ENCODE measurements around the gene AXL.

AXL gene

DNA sequence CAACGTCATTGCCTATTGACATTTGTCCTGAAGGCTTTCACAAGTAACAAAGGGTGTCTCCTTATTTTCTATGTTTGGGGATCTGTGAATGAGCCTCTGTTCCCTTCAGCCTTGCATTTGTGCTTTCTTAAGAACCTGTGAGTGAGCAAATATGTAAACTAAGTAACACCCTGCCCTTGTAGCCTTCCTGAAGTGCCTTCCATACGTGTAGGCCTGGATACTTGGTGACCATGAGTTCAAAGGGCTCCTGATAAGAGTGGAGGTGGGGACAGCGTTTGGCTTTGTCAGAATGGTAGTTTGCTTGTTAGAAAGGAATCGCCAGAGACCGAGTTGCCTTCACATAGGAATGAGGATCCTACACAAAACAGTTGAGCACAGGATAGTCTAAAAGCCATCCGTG lies 76.5 kb downstream of the AXL start:
- TF ChIP-seq, protein P1, sequence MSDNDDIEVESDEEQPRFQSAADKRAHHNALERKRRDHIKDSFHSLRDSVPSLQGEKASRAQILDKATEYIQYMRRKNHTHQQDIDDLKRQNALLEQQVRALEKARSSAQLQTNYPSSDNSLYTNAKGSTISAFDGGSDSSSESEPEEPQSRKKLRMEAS (IDR thresholded peaks at IDR 0.05) = no peak
- TF ChIP-seq, protein P2, sequence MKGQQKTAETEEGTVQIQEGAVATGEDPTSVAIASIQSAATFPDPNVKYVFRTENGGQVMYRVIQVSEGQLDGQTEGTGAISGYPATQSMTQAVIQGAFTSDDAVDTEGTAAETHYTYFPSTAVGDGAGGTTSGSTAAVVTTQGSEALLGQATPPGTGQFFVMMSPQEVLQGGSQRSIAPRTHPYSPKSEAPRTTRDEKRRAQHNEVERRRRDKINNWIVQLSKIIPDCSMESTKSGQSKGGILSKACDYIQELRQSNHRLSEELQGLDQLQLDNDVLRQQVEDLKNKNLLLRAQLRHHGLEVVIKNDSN (IDR thresholded peaks at IDR 0.05) = no peak
- no peak for TF ChIP-seq TCF12 (IDR thresholded peaks at IDR 0.05; ENCODE audit: low read depth)
- TF ChIP-seq, protein P3, sequence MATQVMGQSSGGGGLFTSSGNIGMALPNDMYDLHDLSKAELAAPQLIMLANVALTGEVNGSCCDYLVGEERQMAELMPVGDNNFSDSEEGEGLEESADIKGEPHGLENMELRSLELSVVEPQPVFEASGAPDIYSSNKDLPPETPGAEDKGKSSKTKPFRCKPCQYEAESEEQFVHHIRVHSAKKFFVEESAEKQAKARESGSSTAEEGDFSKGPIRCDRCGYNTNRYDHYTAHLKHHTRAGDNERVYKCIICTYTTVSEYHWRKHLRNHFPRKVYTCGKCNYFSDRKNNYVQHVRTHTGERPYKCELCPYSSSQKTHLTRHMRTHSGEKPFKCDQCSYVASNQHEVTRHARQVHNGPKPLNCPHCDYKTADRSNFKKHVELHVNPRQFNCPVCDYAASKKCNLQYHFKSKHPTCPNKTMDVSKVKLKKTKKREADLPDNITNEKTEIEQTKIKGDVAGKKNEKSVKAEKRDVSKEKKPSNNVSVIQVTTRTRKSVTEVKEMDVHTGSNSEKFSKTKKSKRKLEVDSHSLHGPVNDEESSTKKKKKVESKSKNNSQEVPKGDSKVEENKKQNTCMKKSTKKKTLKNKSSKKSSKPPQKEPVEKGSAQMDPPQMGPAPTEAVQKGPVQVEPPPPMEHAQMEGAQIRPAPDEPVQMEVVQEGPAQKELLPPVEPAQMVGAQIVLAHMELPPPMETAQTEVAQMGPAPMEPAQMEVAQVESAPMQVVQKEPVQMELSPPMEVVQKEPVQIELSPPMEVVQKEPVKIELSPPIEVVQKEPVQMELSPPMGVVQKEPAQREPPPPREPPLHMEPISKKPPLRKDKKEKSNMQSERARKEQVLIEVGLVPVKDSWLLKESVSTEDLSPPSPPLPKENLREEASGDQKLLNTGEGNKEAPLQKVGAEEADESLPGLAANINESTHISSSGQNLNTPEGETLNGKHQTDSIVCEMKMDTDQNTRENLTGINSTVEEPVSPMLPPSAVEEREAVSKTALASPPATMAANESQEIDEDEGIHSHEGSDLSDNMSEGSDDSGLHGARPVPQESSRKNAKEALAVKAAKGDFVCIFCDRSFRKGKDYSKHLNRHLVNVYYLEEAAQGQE (IDR thresholded peaks at IDR 0.05; ENCODE audit: low read depth) = no peak
- TF ChIP-seq CEBPB (IDR thresholded peaks at IDR 0.05) = no peak
- no peak for TF ChIP-seq EGR1 (IDR thresholded peaks at IDR 0.05)
- no peak for TF ChIP-seq ZBTB7A (IDR thresholded peaks at IDR 0.05; ENCODE audit: low read depth)
- TF ChIP-seq EP300 (IDR thresholded peaks at IDR 0.05; ENCODE audit: borderline replicate concordance) = no peak
- no peak for TF ChIP-seq FOXM1 (IDR thresholded peaks at IDR 0.05; ENCODE audit: borderline replicate concordance, low read depth)
- TF ChIP-seq TAF1 (IDR thresholded peaks at IDR 0.05; ENCODE audit: low read depth) = no peak
- TF ChIP-seq RAD21 (IDR thresholded peaks at IDR 0.05; ENCODE audit: low read depth) = no peak
- no peak for TF ChIP-seq CREB1 (IDR thresholded peaks at IDR 0.05; ENCODE audit: low read depth)
- TF ChIP-seq NFIC (IDR thresholded peaks at IDR 0.05) = no peak
- TF ChIP-seq TEAD4 (IDR thresholded peaks at IDR 0.05) = no peak
- TF ChIP-seq YY1 (IDR thresholded peaks at IDR 0.05; ENCODE audit: low read depth) = no peak

DNA sequence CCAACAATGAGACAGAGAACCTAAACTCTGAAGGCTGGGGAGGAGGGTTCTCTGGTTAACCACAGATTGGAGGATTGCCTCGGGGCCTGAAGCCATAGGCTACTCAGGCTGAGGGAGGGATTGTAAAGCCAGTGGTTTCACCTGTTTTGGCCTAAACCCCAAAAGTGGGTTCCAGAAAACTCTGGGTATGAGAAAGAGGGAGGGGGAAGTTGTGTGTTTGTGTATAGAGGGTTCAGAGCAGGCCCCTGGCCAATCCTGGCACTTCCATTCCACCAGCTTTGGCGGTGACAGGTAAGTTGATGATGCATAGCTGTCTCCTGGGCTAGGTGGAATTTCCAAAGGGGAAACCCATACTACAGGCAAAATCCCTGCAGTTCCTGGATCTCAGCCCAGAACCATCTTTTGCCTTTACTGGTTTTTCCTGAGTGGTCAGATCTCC lies 77.4 kb downstream of the AXL start:
- TF ChIP-seq, protein P1 (IDR thresholded peaks at IDR 0.05) = no peak
- TF ChIP-seq FOXM1 (IDR thresholded peaks at IDR 0.05; ENCODE audit: borderline replicate concordance, low read depth) (no peak), EP300 (IDR thresholded peaks at IDR 0.05; ENCODE audit: borderline replicate concordance) (no peak), CEBPB (IDR thresholded peaks at IDR 0.05) (no peak), TCF12 (IDR thresholded peaks at IDR 0.05; ENCODE audit: low read depth) (no peak), TEAD4 (IDR thresholded peaks at IDR 0.05) (no peak), YY1 (IDR thresholded peaks at IDR 0.05; ENCODE audit: low read depth) (no peak), EGR1 (IDR thresholded peaks at IDR 0.05) (no peak), TAF1 (IDR thresholded peaks at IDR 0.05; ENCODE audit: low read depth) (no peak), CREB1 (IDR thresholded peaks at IDR 0.05; ENCODE audit: low read depth) (no peak), NFIC (IDR thresholded peaks at IDR 0.05) (no peak), ZBTB7A (IDR thresholded peaks at IDR 0.05; ENCODE audit: low read depth) (no peak)
- TF ChIP-seq, protein P2 (IDR thresholded peaks at IDR 0.05) = no peak
- TF ChIP-seq, protein P3 (IDR thresholded peaks at IDR 0.05; ENCODE audit: low read depth) = no peak

DNA sequence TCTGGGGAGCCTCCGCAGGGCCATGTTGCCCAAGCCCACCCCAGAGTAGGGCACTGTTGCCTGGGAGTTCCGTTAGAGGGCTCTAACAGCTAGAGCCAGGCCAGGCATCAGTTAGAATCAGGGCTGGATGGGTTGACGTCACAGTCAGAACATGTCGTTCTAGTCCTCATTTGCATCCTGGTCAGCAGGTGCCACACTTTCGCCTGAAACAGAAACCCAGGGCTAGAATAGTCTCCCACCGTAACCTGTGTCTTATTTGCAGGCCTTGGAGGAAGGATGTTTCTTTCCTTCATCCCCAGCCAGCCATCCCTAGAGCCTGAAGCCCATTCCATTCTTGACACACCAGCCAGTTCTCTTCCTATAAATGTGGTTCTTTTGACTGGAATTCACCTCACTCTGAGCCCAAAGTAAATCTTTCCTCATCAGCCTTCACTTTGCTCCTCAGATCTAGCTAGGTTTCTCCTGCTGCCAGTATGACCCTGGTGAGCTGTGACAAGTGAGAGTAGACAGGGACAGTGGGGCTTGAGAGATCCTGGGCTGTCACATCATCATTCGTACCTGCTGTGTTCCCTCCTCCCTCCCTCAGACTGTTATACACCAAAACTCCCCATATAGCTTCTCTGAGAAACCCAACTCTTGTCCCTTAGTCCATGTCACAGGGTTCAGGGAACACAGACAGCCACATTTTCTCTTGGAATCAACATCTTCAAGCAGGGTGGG lies 78.8 kb downstream of the AXL start:
- no peak for TF ChIP-seq TCF12 (IDR thresholded peaks at IDR 0.05; ENCODE audit: low read depth)

DNA sequence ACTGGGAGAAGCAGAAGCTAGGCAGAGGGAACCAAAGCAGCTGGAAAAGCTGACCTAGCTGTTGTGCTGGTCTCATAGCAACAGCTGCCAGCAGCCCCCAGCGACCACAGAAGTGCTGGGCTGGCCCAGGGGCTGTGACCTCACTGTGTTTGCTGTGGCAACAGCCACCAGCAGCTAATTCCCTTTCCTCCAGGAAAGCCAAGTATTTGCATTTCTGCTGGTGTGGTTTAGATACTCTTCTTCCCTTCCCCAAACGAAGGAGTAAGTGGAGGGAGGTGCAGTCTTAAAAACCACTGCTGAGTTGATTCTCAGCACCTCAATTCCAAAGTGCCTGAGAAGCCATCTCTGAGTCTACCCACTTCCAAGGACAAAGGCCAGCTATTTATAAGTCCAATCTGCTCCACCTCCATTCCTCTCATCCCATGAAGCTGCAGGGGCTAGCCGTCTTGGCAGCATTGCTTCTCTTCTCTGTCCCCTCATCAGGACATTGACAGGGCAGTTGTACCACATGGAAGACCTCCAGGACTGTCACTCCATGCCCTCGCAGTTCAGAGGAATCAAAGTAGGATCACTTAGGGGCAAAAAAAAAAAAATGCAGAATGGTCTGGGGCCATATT lies 79.4 kb downstream of the AXL start:
- TF ChIP-seq, protein P3 (IDR thresholded peaks at IDR 0.05; ENCODE audit: low read depth) = no peak
- TF ChIP-seq EGR1 (IDR thresholded peaks at IDR 0.05) (no peak), ZBTB7A (IDR thresholded peaks at IDR 0.05; ENCODE audit: low read depth) (no peak), RAD21 (IDR thresholded peaks at IDR 0.05; ENCODE audit: low read depth) (no peak), TCF12 (IDR thresholded peaks at IDR 0.05; ENCODE audit: low read depth) (no peak), EP300 (IDR thresholded peaks at IDR 0.05; ENCODE audit: borderline replicate concordance) (no peak), CEBPB (IDR thresholded peaks at IDR 0.05) (no peak), TEAD4 (IDR thresholded peaks at IDR 0.05) (no peak), NFIC (IDR thresholded peaks at IDR 0.05) (no peak), CREB1 (IDR thresholded peaks at IDR 0.05; ENCODE audit: low read depth) (no peak), YY1 (IDR thresholded peaks at IDR 0.05; ENCODE audit: low read depth) (no peak), TAF1 (IDR thresholded peaks at IDR 0.05; ENCODE audit: low read depth) (no peak), FOXM1 (IDR thresholded peaks at IDR 0.05; ENCODE audit: borderline replicate concordance, low read depth) (no peak)
- TF ChIP-seq, protein P2 (IDR thresholded peaks at IDR 0.05) = no peak
- TF ChIP-seq, protein P1 (IDR thresholded peaks at IDR 0.05) = no peak
